CMK (cell line): ENCODE data around the gene IGF1R.

Source experiments
- DNase-seq: peaks from one replicate; pipeline ENCODE4 v3.0.0-alpha.2; 2010; ENCODE audit warnings: low read depth

Gene IGF1R

DNA sequence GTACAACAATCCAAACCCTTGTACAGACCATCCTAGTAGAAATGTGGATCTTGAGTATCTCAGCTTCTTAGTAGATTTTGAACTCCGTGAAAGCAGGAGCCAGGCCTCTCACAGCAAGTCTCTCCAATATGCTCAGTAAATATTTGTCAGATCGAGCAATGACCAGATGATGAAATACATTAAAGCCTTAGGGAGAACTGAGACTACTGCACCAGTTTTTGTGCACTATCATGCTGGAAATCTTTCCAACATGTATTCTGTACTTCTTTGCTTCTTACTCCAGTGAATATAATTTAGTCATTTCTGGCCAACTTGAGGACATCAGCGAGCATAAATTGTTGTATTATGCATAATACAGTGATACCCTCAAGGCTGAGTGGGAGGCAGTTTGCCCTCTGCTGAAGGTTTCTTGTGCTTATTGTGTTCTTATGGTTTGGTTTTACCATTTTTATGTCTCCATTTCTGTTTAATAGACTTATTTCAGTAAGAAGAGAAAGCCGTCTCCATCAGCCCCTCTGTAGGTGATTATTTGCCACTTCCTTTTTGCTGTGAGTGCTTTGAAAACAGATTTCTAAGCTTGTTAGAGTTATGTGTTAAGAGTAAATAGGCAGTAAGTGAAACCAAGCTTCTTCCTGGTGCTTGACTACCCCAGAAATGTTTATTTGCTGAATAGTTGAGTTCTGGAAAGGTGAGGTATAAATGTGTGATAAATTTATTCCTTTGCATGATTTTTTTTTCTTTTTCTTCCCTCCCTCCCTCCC is 212.1 kb downstream of the IGF1R start:
- no peak for DNase-seq

DNA sequence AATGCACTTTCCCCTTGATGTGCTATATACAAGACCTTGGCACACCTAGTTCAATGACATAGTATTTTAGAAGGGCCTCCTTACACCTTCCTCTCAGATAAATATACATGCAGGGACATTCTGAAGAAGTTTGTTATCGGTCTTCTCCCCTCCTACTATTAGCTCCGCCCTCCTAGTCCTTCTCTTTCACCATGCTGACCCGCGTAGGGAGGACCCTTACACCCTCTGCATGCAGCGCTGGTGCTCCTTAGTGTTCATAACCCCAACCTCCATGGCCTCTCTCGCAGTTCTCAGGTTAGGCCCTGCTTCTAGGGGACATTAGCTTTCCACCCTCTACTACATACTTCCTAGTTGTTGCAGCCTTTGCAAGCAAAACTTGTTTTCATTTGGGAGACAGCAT is 212.8 kb downstream of the IGF1R start:
- DNase-seq = no peak

DNA sequence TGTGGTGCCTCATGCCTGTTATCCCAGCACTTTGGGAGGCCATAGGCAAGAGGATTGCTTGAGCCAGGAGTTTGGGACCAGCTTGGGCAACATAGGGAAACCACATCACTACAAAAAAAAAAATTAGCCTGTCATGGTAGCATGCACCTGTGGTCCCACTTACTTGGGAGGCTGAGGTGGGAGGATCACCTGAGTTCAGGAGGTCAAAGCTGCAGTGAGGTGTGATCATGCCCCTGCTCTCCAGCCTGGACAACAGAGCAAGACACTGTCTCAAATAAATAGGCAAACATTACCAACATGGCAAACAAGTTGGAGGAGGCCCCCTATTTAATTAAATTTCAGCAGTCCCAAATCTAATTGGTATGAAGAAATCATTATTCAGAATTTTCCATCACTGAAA is 215.6 kb downstream of the IGF1R start:
- DNase-seq = no peak

- peak; percentile 63 for DNase-seq
These were observed 217.3 kb downstream of the IGF1R start for GRCh38 chr15:98865397-98866339.

DNA sequence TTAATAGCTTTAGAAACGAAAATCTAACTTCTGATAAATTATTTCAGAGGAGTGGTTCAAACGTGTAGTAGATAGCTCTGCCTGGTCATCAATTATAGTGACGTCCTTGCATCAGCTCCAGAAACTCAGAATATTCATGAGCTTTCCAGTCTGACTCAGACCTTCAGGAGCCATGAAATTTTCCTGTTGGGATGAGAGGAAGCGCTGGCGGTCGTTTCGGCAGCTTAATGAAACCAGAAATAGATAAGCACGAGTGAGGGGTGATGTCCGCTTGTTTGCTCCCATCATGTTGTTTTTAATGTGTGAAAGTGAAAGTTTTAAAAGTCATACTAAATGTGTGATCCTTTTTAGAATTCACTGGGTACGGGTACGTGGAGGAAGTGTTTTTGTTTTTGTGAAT is 218.2 kb downstream of the IGF1R start:
- no peak for DNase-seq

DNA sequence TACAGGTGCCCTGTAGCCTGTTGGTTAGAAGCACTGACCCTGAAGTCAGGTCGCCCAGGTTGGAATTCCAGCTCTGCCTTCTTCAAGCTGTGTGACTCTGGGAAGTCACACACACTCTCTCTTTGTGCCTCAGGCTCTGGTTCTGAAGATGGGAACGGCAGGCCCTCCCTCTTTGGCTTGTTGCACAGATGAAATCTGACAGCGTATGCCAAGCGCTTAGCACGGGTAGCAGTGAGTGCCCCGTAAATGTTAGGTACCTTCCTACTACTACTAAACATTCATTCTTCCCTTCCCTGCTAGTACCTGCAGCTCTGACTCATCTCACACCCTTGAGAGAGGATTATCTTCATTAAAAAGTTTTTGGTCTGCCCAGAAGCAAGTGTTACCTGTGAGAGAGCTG is 220.2 kb downstream of the IGF1R start:
- DNase-seq = no peak

DNA sequence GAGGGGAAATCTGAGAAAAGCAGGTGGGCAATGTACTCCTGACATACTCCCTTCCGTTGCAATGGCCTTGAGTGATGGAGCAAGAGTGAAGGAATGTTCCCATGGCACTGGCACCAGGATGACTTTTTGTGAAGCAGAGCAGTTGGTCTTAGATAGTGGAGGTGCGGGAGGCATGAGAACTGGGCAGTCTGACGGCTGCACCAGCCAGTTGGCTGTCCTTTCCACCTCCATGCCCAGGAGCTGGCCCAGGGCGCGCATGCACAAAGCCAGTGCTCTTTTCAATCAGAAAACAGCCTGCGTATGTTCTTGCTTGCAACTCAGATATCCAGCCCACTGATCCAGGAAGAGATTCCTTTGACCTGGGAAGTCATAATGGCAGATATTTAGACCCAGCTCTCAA is 222.4 kb downstream of the IGF1R start:
- no peak for DNase-seq

- no peak for DNase-seq
These were observed 224.4 kb downstream of the IGF1R start for GRCh38 chr15:98872774-98873173.

DNA sequence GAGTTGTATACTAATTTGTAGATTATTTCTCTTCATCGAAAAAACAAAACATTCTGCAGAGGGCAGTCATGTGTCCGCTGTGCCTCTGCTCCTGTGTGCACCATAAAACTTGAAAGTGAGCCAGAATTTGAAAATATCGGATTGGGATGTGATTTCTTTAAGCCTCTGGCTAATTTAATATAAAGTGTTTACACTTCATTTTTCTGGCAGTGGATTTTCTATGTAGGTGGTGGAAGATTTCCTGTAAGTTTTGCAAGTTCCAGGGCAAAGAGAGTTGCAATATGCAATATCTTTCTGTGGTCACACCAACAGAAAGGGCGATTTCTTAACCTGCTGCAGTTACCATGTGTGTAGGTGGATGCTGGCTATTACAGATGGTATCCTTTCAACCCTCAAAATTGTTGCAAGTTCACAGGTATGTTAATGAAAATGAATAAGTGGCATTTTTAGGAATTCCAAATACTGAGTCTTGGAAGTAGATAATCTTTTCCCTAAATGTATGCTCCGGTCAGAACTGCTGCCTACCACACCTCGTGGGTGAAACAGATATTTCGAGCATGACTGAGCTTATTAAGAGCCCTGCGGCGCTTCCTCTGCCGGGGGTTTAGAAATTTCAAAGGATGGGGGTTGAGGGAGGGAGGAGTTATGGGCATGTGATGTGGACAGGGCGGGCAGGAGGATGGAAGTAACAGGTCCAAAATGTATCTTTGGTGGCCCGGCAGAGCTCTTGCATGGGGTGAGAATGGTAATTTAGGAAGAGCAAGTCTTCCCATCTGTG is 225.3 kb downstream of the IGF1R start:
- no peak for DNase-seq

GRCh38 chr15:98874370-98874769 is 226.0 kb downstream of the IGF1R start:
- DNase-seq = no peak

- no peak for DNase-seq
These were observed 226.4 kb downstream of the IGF1R start for GRCh38 chr15:98874773-98875172.

- DNase-seq = no peak
These were observed 227.0 kb downstream of the IGF1R start for GRCh38 chr15:98875309-98875708.

GRCh38 chr15:98876451-98877369 is 228.4 kb downstream of the IGF1R start:
- no peak for DNase-seq

- no peak for DNase-seq
These were observed 229.8 kb downstream of the IGF1R start for GRCh38 chr15:98878172-98878571.

GRCh38 chr15:98878862-98879261 is 230.5 kb downstream of the IGF1R start:
- no peak for DNase-seq

GRCh38 chr15:98881526-98882520 is 233.5 kb downstream of the IGF1R start:
- peak; percentile 39 for DNase-seq

GRCh38 chr15:98883478-98883877 is 235.1 kb downstream of the IGF1R start:
- DNase-seq = no peak

GRCh38 chr15:98884894-98885293 is 236.6 kb downstream of the IGF1R start:
- no peak for DNase-seq

DNA sequence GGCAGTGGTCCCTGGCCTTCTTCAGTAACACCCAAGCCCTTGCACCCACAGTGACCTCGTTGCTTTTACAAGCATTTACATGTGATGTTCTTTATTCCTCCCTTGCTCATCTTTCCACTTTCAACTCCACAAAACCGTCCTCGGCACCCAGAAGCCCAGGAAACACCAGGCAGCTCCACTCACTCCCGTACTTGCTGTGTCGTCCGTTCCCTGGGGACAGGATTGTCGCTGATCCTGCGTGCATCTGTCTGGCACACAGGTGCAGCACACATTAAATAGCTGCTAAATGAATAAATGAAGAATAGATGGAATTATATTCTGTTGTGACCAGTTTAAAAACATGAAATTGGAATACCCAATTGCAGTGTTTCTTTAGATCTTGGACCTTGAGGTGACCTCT is 239.6 kb downstream of the IGF1R start:
- DNase-seq = no peak
